ENCODE data around the gene STXBP6. TPM values are rescaled to one million over a fixed set of nuclear protein-coding genes. Genes with fewer than 3 reads are reported as not detected.

Gene STXBP6
- polyA plus RNA-seq, 4 donors = 7.3 to 8.7 (median 8.2) TPM

- DNase-seq (ENCODE audit: low read depth in 4 of 4, low spot score in 3 of 4) = no peak
These were observed 3.0 kb upstream of the STXBP6 start for GRCh38 chr14:25052921-25053320.

GRCh38 chr14:25052385-25052784 is 2.4 kb upstream of the STXBP6 start:
- no peak for DNase-seq (ENCODE audit: low read depth in 4 of 4, low spot score in 3 of 4)

- no peak for DNase-seq (ENCODE audit: low read depth in 4 of 4, low spot score in 3 of 4)
These were observed 563 bp upstream of the STXBP6 start for GRCh38 chr14:25050269-25051150.

- no peak for DNase-seq (ENCODE audit: low read depth in 4 of 4, low spot score in 3 of 4)
These were observed 817 bp downstream of the STXBP6 start for GRCh38 chr14:25049093-25049567.

GRCh38 chr14:25048170-25049016 is 1.6 kb downstream of the STXBP6 start:
- DNase-seq (ENCODE audit: low read depth in 4 of 4, low spot score in 3 of 4) = no peak

- no peak for DNase-seq (ENCODE audit: low read depth in 4 of 4, low spot score in 3 of 4)
These were observed 3.5 kb downstream of the STXBP6 start for GRCh38 chr14:25046301-25046943.

GRCh38 chr14:25044106-25044698 is 5.7 kb downstream of the STXBP6 start:
- DNase-seq (ENCODE audit: low read depth in 4 of 4, low spot score in 3 of 4) = no peak

- DNase-seq (ENCODE audit: low read depth in 4 of 4, low spot score in 3 of 4) = no peak
These were observed 7.3 kb downstream of the STXBP6 start for GRCh38 chr14:25042362-25043299.

- DNase-seq (ENCODE audit: low read depth in 4 of 4, low spot score in 3 of 4) = no peak
These were observed 8.0 kb downstream of the STXBP6 start for GRCh38 chr14:25041898-25042297.

GRCh38 chr14:25041484-25041883 is 8.5 kb downstream of the STXBP6 start:
- DNase-seq (ENCODE audit: low read depth in 4 of 4, low spot score in 3 of 4) = no peak

GRCh38 chr14:25039933-25040332 is 10.0 kb downstream of the STXBP6 start:
- DNase-seq (ENCODE audit: low read depth in 4 of 4, low spot score in 3 of 4) = no peak

GRCh38 chr14:25038044-25038668 is 11.8 kb downstream of the STXBP6 start:
- DNase-seq (ENCODE audit: low read depth in 4 of 4, low spot score in 3 of 4) = no peak

- DNase-seq (ENCODE audit: low read depth in 4 of 4, low spot score in 3 of 4) = no peak
These were observed 12.9 kb downstream of the STXBP6 start for GRCh38 chr14:25037032-25037431.

GRCh38 chr14:25034803-25035681 is 14.9 kb downstream of the STXBP6 start:
- no peak for DNase-seq (ENCODE audit: low read depth in 4 of 4, low spot score in 3 of 4)

GRCh38 chr14:25033358-25033757 is 16.6 kb downstream of the STXBP6 start:
- no peak for DNase-seq (ENCODE audit: low read depth in 4 of 4, low spot score in 3 of 4)

GRCh38 chr14:25032092-25032784 is 17.7 kb downstream of the STXBP6 start:
- DNase-seq (ENCODE audit: low read depth in 4 of 4, low spot score in 3 of 4) = no peak

- no peak for DNase-seq (ENCODE audit: low read depth in 4 of 4, low spot score in 3 of 4)
These were observed 23.3 kb downstream of the STXBP6 start for GRCh38 chr14:25026476-25027137.

Measured in right renal pelvis (tissue), 4 donors.